GM12874 (cell line): ENCODE measurements around the gene SPEF1.

Experiments used
- CTCF ChIP-seq: IDR thresholded peaks from 2 replicates; pipeline ENCODE4 v1.5.1; 2011; ENCODE audit warnings: low read depth, mild to moderate bottlenecking, control low read depth, low read length, moderate library complexity; ENCODE audit not compliant: insufficient read depth

Gene SPEF1

GRCh38 chr20:3744806-3745685 is 36.2 kb downstream of the SPEF1 start:
- TF ChIP-seq CTCF = no peak

- no peak for TF ChIP-seq CTCF
Observed at GRCh38 chr20:3744037-3744436, 37.2 kb downstream of the SPEF1 start.

- no peak for TF ChIP-seq CTCF
Observed at GRCh38 chr20:3743251-3743650, 38.0 kb downstream of the SPEF1 start.

GRCh38 chr20:3741836-3742458 is 39.3 kb downstream of the SPEF1 start:
- no peak for TF ChIP-seq CTCF

GRCh38 chr20:3740615-3741301 is 40.5 kb downstream of the SPEF1 start:
- no peak for TF ChIP-seq CTCF

- TF ChIP-seq CTCF = no peak
Observed at GRCh38 chr20:3739926-3740451, 41.3 kb downstream of the SPEF1 start.

- no peak for TF ChIP-seq CTCF
Observed at GRCh38 chr20:3739054-3739925, 42.0 kb downstream of the SPEF1 start.
